Choroid plexus epithelial cell (primary cell): ENCODE measurements around the gene LSS.

Source experiments
- DNase-seq: peaks from one replicate; pipeline ENCODE4 v3.0.0-alpha.2; 2010; ENCODE audit warnings: low read depth
- H3K4me3 ChIP-seq: 2 replicates; pipeline ENCODE4 v1.5.1; 2011; ENCODE audit warnings: low read depth, mild to moderate bottlenecking, control low read depth, low read length, moderate library complexity
- TF ChIP-seq, protein P1 (sequence below): conservative IDR thresholded peaks from 2 replicates; pipeline ENCODE4 v1.5.1; 2011; ENCODE audit warnings: low read depth, mild to moderate bottlenecking, control low read depth, inconsistent platforms, low read length, moderate library complexity

LSS gene

DNA sequence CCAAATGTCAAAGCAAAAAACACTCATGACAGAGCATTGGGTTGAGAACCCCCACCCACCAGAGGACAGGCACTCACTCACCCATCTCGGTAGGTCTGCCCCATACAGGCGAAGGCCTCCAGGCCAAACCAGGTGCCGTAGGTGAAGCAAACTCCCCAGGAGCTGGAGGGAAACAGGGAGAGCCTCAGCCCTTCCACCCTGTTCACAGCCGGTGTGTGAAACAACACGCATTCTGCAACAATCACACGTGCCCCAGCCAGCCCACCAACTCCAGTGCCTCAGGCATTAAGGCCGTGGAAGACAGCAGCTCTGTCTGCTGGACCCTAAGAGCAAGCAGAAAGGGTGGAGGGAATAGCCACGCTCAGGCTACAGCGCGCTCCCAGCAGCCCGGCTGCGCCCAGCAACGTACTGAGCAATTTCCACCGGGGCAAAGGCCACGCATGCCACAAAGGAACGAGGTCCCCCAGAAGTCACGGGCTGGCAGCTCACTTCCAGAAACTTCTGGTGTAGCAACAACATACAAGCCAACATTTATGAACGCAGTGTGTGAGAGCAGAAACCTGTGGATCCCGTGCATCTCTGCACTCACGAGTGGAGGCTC lies 32.9 kb downstream of the LSS start:
- no peak for DNase-seq
- TF ChIP-seq, protein P1, sequence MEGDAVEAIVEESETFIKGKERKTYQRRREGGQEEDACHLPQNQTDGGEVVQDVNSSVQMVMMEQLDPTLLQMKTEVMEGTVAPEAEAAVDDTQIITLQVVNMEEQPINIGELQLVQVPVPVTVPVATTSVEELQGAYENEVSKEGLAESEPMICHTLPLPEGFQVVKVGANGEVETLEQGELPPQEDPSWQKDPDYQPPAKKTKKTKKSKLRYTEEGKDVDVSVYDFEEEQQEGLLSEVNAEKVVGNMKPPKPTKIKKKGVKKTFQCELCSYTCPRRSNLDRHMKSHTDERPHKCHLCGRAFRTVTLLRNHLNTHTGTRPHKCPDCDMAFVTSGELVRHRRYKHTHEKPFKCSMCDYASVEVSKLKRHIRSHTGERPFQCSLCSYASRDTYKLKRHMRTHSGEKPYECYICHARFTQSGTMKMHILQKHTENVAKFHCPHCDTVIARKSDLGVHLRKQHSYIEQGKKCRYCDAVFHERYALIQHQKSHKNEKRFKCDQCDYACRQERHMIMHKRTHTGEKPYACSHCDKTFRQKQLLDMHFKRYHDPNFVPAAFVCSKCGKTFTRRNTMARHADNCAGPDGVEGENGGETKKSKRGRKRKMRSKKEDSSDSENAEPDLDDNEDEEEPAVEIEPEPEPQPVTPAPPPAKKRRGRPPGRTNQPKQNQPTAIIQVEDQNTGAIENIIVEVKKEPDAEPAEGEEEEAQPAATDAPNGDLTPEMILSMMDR: no peak
- no peak overlapping the region for H3K4me3 ChIP-seq

GRCh38 chr21:46194374-46195334 lies 33.9 kb downstream of the LSS start:
- DNase-seq: no peak
- TF ChIP-seq, protein P1: no peak
- H3K4me3 ChIP-seq: no peak overlapping the region

DNA sequence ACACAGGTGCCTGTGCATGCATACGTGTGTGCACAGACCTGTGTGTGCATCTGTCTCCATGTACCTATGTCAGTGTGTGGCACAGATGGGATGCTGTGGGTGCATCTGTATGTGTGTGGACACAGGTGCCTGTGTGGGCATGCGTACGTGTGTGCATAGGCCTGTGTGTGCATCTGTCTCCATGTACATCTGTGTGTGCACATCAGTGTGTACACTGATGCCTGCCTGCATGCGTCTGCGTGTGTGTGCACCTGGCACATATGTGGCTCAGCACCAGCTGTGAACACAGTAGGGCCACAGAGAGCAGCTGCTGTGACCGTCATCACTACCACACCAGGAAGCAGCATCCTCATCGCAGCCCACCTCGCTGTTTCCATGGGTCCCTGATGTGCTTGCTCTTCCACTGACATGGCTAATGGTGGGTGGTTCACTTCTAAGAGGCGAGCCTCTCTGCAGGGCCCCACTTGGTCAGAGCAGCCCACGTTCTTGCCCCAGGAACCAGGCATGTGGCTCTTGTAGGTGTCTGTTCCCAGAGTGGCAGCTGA lies 34.7 kb downstream of the LSS start:
- no peak for DNase-seq
- no peak overlapping the region for H3K4me3 ChIP-seq
- TF ChIP-seq, protein P1: no peak

- no peak for DNase-seq
- TF ChIP-seq, protein P1: no peak
- no peak overlapping the region for H3K4me3 ChIP-seq
These were observed 36.6 kb downstream of the LSS start for GRCh38 chr21:46191686-46192575.

- TF ChIP-seq, protein P1: no peak
- H3K4me3 ChIP-seq: no peak overlapping the region
- peak; percentile 93 for DNase-seq
These were observed 37.3 kb downstream of the LSS start for GRCh38 chr21:46191257-46191685.

DNA sequence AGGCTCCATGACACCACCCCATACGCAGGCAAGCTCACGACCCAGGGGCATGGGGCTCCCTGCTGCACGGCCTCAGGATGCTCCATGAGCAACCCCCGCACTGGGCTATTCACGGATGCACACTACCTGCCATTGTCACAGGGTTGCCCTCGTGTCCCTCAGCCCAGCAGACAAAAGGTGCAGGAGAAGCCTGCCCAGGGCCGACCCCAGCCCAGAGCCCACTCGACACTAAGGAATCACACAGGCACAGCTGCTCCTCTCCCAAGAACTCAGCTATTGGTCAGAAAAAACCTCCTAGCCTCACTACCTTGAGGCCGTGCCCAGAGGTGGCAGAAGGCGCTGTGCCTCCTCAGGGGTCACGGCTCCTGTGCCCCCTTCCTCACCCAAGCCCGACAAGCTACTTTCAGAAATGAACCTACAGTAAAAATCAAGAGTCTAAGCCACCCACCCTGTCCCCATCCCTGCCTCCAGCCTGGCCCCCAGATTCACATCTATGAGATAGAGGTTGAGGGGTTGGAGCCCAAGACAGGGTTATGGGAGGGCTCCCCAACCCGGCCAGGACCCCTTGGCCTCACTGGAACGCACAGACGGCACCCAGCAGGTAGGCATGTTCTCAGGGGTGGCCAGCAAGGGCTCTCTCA lies 38.0 kb downstream of the LSS start:
- TF ChIP-seq, protein P1: no peak
- no peak for DNase-seq
- no peak overlapping the region for H3K4me3 ChIP-seq
